Fibroblast of the aortic adventitia (primary cell): Measurements from ENCODE around the gene ABCC11. TPM values are rescaled to one million over a fixed set of nuclear protein-coding genes. Genes with fewer than 3 reads are reported as not detected.

ENCODE experiments used
- DNase-seq: peaks from one replicate; pipeline ENCODE4 v3.0.0-alpha.2; 2010; ENCODE audit warnings: low read depth
- H3K4me3 ChIP-seq: 2 replicates; pipeline ENCODE4 v1.5.1; 2011; ENCODE audit warnings: low read depth, mild to moderate bottlenecking, control low read depth, low read length, moderate library complexity
- total RNA-seq: library from RNA; depleted of rRNA; stranded (reverse); fragments of >200 nt; gene quantifications from 2 replicates; pipeline ENCODE4 v1.2.3, GENCODE V29; 2012; ENCODE audit warnings: low replicate concordance
- TF ChIP-seq, protein P1 (sequence below): IDR thresholded peaks from 2 replicates; pipeline ENCODE4 v1.5.1; 2011; ENCODE audit warnings: mild to moderate bottlenecking, low read length, control low read depth, inconsistent platforms; ENCODE audit not compliant: insufficient read depth

ABCC11 gene
- total RNA-seq, 1 donor = 0.09 TPM

DNA sequence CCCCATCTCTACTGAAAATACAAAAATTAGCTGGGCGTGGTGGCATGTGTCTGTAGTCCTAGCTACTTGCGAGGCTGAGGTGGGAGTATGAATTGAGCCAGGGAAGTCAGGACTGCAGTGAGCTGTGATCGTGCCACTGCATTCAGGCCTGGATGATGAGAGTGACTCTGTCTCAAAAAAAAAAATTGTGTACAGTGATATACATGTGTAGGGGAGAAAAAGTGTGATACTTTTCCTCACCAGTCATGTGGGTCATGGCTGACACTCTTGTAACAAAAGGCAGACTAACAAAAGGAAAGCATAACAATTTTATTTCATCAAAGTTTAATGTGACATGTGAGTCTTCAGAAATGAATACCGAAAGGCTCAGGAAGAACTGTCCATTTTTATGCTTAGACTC is 89.5 kb downstream of the ABCC11 start:
- no peak overlapping the region for H3K4me3 ChIP-seq
- TF ChIP-seq, protein P1, sequence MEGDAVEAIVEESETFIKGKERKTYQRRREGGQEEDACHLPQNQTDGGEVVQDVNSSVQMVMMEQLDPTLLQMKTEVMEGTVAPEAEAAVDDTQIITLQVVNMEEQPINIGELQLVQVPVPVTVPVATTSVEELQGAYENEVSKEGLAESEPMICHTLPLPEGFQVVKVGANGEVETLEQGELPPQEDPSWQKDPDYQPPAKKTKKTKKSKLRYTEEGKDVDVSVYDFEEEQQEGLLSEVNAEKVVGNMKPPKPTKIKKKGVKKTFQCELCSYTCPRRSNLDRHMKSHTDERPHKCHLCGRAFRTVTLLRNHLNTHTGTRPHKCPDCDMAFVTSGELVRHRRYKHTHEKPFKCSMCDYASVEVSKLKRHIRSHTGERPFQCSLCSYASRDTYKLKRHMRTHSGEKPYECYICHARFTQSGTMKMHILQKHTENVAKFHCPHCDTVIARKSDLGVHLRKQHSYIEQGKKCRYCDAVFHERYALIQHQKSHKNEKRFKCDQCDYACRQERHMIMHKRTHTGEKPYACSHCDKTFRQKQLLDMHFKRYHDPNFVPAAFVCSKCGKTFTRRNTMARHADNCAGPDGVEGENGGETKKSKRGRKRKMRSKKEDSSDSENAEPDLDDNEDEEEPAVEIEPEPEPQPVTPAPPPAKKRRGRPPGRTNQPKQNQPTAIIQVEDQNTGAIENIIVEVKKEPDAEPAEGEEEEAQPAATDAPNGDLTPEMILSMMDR = no peak
- DNase-seq = no peak

DNA sequence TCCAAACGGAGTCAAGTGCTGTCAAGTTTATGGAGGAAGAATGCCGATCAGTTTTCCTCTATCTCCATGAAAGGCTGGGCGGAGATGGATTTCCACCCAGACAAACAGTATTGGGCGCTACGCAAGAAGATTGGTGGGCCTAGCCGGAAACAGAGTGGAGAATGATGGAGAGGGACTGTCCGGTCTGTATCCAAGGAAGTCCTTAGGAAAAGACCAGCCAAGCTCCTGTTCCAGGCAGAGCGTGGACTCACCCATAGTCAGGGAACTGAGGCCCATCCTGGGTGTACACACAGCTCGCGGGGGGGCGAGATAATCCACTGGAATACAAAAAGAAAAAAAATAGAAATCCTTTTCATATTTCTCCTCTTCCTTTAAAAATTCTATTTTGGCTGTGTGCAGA is 90.0 kb downstream of the ABCC11 start:
- no peak overlapping the region for H3K4me3 ChIP-seq
- TF ChIP-seq, protein P1 = peak; percentile 2
- no peak for DNase-seq

DNA sequence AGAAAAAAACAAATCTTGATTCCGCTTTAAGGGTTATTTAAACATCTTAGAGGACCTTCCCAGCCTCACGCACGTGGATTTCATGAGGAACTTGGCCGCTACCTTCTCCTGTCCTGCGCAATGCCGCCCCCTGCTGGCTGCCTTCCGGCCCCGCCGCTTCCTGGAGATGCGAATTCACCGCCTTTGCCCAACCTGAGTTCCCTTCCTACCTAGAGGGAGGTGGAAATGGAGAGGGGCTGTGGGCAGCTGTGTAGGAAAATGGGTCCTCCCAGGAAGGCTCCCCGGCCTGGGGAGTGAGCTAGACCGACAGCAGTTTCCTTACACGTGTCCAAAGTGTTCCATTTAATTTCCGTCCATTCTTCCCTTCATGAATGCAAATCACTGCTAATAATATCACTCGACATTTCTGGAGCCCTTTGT is 90.5 kb downstream of the ABCC11 start:
- peak; percentile 85 for DNase-seq
- no peak overlapping the region for H3K4me3 ChIP-seq
- TF ChIP-seq, protein P1 = peak; percentile 98

DNA sequence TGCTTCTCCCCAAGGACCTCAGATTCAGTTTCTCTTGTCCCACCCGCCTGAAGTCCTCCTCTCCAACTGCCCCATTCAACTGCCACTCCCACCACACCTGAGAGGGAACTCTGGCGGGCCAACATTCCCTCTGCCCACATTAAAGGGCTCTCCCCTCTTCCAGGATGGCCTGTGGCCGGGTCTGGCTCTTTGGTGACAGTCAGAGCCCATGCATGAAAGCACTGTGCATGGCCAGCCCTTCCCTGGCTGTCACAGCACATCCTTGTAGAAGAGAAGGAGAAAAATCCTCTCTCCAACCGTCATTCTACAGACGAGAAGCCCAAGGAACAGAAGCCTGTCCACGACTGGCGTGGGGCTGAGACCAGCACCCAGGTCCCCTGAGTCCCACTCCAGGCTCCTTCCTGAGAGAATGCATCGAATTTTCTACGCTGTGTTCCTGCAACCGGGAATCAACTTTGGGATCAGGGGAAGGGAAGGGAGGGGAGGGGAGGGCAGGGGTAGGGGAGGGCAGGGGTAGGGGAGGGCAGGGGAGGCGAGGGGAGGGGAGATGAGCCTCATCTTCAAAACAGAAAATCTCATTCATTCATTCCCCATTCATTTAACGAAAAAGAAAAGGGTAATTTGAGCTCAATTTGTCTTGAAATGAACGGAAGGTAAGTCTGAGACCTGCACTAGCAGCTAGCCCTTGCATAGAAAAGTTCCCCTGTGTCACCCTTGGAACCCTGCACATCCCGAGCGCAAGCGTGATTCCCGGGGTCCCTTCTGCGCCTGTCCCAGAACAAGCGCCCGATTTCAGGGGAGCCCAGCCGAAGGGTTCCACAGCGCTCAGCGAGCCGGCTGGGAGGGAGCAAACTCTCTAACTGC is 91.2 kb downstream of the ABCC11 start, which contains the start of gene ABCC12:
Gene ABCC12, minus strand, starts transcription at position 68 of the 864 bp plus-strand sequence. CDS start 9,569 bp downstream, outside the sequence.
- no peak for DNase-seq
- TF ChIP-seq, protein P1 = no peak
- no peak within 1 kb of the TSS for H3K4me3 ChIP-seq

DNA sequence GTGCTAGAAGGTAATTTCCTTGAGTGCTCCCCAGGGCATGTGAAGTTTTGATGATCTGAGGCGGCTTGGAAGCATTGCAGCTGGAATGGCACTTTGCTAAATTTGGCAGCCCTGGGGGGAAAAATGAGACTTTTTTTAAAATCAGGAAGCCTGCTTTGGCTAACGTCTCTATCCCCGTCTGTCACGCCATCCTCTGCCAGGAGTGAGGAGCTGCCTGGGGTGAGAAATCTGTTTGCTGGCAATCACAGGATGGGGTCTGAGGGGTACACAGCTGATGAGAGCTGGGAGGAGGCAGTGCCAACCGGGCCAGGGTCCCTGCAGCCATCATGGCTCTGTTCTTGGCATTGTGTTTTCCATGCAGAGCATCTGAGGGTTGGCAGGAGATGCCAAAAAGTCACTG is 93.6 kb downstream of the ABCC11 start:
- TF ChIP-seq, protein P1 = no peak
- no peak overlapping the region for H3K4me3 ChIP-seq
- no peak for DNase-seq

DNA sequence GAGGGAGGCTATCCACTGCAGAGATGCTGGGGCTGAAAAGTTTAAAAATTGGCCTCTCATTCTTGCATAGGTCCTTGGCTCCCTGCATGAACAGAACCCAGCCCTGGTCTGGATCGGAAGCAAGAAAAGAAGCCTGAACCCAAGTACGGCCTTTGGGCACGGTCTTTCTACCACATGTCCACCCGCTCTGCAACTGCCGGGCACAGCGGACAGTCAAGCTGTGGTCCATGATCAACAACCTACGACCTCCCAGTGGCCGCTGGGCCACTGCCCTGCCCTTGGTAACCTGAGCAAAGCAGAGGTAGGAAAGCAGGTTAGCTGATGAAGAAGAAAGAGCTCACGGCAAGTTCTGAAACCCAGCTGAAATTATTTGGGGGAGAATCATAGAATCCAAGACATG is 95.1 kb downstream of the ABCC11 start:
- TF ChIP-seq, protein P1 = no peak
- H3K4me3 ChIP-seq = no peak overlapping the region
- no peak for DNase-seq

DNA sequence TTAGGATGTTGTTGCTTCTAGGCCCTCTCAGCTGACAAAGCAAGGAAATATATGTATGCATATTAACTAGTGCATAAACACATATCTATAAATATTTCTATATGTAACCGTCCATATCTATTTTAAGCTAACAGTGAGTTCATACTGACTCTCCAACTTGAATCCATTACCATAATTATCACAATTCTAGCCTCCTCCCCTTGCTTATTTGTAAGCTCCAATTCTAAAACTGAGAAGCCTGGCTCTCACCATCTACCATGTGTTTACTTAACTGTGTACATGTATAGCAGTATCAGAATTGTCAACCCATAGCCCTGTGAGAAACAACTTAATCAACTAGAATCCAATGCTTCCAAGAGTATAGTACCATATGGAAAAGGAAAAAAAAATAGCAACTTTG is 96.6 kb downstream of the ABCC11 start:
- H3K4me3 ChIP-seq = no peak overlapping the region
- TF ChIP-seq, protein P1 = no peak
- DNase-seq = no peak
